CD4-positive, alpha-beta T cell treated with Interferon gamma for 1 hour (primary cell): ENCODE results near the gene PDSS2.

Experiments
- DNase-seq: peaks from one replicate; pipeline ENCODE4 v3.0.0-alpha.2; 2020

PDSS2 gene

GRCh38 chr6:107357031-107357430 is 102.3 kb downstream of the PDSS2 start:
- no peak for DNase-seq

- DNase-seq = no peak
Measured at GRCh38 chr6:107355659-107356058, 103.7 kb downstream of the PDSS2 start.

GRCh38 chr6:107354451-107354850 is 104.9 kb downstream of the PDSS2 start:
- DNase-seq = no peak

- DNase-seq = no peak
Measured at GRCh38 chr6:107353773-107354382, 105.5 kb downstream of the PDSS2 start.

- DNase-seq = no peak
Measured at GRCh38 chr6:107348224-107348623, 111.1 kb downstream of the PDSS2 start.

- no peak for DNase-seq
Measured at GRCh38 chr6:107345393-107345792, 114.0 kb downstream of the PDSS2 start.

GRCh38 chr6:107344981-107345380 is 114.4 kb downstream of the PDSS2 start:
- DNase-seq = no peak

- DNase-seq = no peak
Measured at GRCh38 chr6:107344383-107344782, 115.0 kb downstream of the PDSS2 start.

- DNase-seq = no peak
Measured at GRCh38 chr6:107342144-107342543, 117.2 kb downstream of the PDSS2 start.

GRCh38 chr6:107340881-107341280 is 118.5 kb downstream of the PDSS2 start:
- no peak for DNase-seq

- no peak for DNase-seq
Measured at GRCh38 chr6:107337191-107337741, 122.1 kb downstream of the PDSS2 start.

- DNase-seq = no peak
Measured at GRCh38 chr6:107334026-107334425, 125.3 kb downstream of the PDSS2 start.

GRCh38 chr6:107333491-107333890 is 125.9 kb downstream of the PDSS2 start:
- DNase-seq = no peak

- no peak for DNase-seq
Measured at GRCh38 chr6:107331409-107332386, 127.7 kb downstream of the PDSS2 start.

- no peak for DNase-seq
Measured at GRCh38 chr6:107330168-107330567, 129.2 kb downstream of the PDSS2 start.

GRCh38 chr6:107329063-107329860 is 130.1 kb downstream of the PDSS2 start:
- DNase-seq = no peak

- no peak for DNase-seq
Measured at GRCh38 chr6:107328081-107328480, 131.3 kb downstream of the PDSS2 start.

- no peak for DNase-seq
Measured at GRCh38 chr6:107323133-107323785, 136.1 kb downstream of the PDSS2 start.

GRCh38 chr6:107321793-107322192 is 137.6 kb downstream of the PDSS2 start:
- no peak for DNase-seq

- DNase-seq = no peak
Measured at GRCh38 chr6:107319906-107320530, 139.3 kb downstream of the PDSS2 start.

- DNase-seq = peak; percentile 9
Measured at GRCh38 chr6:107318100-107318736, 141.1 kb downstream of the PDSS2 start.
